Activated CD4-positive, alpha-beta T cell treated with anti-CD3 and anti-CD28 coated beads, Interleukin-2, Interleukin-6, amounts not matched to agents 100 ng/mL and 50 ng/mL, durations not matched to agents 16 hours and 8 hours (primary cell): ENCODE measurements around the gene PEX11A.
A peak's percentile ranks its signal among the peaks of the same experiment; 100 is the strongest.

Source experiments
- DNase-seq: peaks from one replicate; pipeline ENCODE4 v3.0.0-alpha.2; 2020

The PEX11A gene

DNA sequence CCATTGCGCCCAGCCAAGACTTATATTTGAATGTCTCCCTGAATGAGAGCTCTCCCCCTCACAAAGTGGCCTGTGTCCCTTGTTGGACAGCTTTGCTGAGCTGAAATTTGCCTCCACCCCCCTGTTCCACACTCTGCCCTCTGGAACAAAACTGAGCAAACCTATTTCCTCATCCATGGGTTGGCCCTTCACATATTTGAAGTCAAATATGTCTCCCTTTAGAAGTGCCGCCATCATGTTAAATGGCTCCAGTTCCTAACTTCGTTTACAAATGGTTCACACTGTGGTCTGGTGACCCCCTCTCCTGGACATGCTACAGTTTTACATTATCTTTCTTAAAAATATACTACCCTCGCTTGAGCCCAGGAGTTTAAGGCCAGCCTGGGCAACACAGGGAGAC is 16.0 kb downstream of the PEX11A start:
- DNase-seq: no peak

- DNase-seq: peak; percentile 34
Measured at GRCh38 chr15:89673165-89673512, 17.4 kb downstream of the PEX11A start.

- no peak for DNase-seq
Measured at GRCh38 chr15:89672221-89673164, 18.1 kb downstream of the PEX11A start.

DNA sequence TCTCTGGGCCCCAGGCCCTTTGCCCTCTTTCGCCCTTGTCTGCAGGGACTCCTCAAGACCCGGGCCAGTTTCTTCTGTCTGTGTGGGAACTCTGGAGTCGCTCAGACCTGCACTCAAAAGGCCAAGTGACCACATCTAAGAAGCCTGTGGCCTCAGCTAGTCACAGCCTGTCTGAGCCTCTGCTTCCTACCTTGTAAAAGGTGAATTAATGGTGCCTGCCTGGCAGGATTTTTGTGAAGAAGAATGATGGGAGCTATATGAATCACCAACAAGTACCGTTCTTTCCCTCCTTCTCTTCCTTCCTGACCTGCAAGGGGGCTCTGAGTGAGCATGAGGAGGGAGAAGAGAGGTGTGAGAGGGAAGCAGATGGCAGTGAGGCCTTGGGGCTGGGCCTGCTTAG is 18.9 kb downstream of the PEX11A start:
- no peak for DNase-seq

DNA sequence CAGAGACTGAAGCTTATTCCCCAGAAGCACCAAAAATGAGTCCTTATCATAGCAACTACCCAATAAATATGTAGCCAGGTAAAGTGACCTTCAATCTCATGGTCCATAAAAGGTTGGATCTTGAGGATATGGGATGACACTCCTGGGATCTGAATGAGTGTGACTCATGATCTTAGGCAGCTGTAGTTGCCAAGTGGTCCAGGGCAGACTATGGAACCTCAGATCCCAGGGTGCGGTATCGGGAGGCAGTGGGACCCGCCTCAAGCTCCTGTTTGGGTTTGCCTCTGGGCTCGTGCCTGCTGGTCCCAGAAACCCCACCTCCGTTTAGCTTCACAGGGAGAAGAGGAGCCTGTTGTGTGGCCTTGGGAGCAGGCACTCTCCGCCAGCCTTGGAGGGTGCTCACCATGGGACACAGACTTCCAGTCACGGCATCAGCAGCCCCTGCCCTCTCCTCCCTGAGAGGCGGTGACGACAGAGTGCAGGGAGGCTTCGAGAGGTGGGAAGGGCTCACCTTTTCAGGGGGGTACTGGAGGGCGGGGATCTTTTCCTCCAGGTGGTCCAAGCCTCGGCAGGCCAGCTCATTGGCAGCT is 19.5 kb downstream of the PEX11A start:
- no peak for DNase-seq

- no peak for DNase-seq
Measured at GRCh38 chr15:89669941-89670340, 20.6 kb downstream of the PEX11A start.

GRCh38 chr15:89669309-89669865 is 21.2 kb downstream of the PEX11A start:
- DNase-seq: no peak

GRCh38 chr15:89668171-89668570 is 22.4 kb downstream of the PEX11A start:
- DNase-seq: no peak

DNA sequence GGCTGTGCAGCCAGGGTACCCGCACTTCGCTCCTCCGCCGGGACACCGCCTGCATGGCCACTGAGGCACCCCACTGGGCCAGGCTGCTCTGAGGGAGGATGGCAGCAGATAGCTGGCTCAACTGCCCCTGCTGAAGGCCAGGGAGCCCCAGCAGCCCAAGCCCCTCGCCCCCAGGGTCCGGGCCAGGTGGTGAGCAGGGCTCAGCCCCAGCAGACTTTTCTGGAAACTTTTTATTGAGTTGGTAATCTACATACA is 22.9 kb downstream of the PEX11A start:
- no peak for DNase-seq

DNA sequence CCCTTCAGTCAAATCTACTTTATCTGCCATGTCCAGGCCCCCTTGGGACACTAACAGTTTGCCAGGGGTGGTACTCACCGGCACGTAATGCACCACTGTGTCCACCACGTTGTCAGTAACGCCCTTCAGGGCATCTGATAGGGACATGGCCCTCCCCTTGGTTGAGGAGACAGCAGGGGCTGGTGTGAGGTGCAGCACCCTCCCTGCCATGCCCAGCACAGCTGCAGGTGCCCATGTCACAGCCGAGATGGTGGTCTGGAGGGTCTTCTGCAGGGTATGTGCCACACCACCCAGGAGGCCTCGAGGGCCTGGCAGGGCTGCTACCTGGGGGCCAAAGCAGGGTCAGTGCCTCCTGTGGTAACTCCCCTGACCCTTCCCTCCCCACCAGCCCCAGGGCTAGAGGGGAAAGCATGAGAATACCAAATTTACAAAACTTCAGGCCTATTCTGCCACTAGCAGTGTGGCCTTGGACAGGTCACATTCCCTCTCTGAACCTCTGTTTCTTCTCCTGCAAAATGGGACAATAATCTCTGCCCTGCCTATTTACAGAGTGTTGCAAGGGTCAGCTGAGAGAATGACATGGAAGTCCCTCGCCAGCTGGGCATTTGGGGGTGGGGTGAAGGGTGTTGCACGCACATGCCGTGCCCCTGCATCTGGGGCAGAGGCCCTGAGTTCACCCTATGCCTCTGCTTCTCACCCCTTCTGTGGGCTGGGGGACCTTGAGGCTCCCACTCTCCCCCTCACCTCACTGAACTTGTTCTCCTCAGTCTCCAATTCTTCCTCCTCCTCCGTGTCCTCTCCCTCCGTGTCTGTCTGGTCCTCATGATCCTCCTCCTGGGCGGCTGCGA is 23.5 kb downstream of the PEX11A start:
- no peak for DNase-seq

DNA sequence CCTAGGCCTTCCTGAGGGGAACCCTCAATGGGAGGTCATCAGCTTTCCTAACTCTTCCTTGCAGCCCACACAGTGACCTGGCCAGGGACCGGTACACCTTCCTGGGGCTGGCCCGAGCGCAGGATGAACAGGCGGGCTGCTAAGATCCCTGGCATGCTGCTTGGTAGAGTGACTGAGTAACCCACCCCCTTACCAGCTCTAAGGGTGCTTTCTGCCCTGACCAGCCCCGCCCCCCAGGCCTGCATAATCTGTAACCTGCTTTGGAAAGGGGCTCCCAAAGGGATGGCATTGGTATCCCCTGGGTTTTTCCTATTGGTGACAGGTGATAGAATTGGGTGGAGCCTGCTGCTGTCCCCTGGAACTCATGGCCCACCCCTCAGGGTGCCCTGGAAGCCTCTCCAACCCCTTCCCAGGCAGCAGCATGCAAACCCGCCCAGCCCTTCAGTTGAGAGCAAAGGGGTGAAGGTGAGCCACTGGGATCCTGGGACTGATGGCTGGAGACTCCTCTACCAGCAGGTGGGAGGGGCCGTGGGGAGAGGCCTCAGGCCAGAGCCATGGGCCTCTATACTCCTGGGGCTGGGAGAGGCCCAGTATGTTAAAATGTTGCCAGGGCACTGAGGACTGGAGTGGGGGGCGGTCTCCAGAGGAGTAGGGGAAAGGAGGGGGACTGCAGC is 24.2 kb downstream of the PEX11A start:
- DNase-seq: no peak

DNA sequence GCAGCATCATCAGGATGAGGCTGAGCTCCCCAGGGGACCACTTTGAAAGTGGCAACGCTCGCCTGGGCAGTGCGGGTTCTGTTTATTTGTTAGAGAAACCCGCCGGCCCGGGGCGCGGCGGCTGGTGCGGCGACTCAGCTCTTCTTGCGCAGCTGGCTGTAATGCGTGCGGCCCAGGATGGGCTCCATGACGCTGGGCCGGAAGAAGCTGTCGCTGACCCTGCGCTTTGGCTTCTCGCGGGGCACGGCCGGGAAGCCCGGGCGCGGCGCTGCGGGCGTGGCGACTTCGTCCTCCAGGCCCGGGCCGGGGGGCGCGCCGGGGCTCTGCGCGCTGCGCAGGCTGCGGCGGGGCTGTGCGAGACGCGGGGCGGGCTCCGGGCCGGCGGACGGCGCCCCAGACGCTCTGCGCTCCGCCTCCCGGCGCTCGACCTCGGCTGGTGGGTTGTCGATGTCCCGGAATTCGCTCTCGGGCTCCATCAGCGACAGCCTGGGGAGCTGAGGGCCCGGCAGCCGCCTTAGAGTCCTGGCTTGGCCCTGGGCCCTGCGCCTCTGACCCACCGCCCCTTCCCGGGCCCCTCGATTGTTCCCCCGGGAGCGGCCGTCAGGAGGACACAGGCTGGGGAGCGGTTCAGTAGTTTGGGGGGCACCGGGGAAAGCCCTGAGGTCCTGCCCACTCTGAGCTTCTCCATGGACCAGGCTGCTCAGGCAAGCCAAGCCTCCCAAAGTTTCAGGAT is 24.9 kb downstream of the PEX11A start:
- peak; percentile 31 for DNase-seq

GRCh38 chr15:89664441-89665350 is 25.9 kb downstream of the PEX11A start:
- DNase-seq: no peak

- DNase-seq: no peak
Measured at GRCh38 chr15:89662893-89663626, 27.5 kb downstream of the PEX11A start.

DNA sequence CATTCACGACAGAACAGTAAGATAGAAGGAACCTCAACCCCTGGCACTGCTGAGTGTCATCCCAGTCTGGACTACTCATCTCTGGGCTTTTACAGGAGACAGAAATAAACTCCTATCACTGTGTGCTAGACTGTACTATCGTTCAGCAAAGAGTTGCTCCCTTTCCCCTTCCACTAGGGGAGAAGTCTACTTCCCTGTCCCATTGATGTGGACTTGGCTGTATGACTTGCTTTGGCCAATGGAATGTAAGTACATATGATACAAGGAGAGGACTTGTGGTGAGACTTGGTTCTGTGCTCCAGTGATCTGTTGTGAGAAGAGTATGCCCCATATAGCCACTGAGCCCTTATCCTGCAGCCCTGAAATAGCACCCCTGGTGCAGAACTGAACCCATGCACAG is 30.0 kb downstream of the PEX11A start:
- no peak for DNase-seq

- no peak for DNase-seq
Measured at GRCh38 chr15:89659295-89659694, 31.3 kb downstream of the PEX11A start.

DNA sequence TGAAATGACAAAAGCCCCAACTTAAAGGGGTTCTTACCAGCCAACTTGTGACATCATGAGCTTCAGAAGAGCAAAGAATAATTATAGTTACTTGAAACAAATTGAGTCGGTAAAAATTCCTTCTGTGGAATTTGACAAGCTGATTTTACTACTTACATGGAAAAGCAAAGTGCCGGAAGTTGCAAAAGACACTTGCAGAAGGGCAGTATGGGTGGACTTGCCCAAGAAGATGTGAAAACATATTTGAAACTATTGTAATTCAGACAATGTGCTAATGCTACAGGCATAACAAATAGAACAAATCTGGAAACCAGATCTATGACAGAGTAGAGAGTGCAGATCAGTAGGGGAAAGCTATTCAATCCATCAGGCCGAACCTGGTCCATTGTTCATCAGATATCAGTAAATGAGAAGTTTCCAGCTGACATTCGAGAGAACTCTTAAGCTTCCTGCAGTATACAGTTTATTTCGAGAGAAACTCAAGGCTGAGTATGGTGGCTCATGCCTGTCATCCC is 32.8 kb downstream of the PEX11A start:
- no peak for DNase-seq

DNA sequence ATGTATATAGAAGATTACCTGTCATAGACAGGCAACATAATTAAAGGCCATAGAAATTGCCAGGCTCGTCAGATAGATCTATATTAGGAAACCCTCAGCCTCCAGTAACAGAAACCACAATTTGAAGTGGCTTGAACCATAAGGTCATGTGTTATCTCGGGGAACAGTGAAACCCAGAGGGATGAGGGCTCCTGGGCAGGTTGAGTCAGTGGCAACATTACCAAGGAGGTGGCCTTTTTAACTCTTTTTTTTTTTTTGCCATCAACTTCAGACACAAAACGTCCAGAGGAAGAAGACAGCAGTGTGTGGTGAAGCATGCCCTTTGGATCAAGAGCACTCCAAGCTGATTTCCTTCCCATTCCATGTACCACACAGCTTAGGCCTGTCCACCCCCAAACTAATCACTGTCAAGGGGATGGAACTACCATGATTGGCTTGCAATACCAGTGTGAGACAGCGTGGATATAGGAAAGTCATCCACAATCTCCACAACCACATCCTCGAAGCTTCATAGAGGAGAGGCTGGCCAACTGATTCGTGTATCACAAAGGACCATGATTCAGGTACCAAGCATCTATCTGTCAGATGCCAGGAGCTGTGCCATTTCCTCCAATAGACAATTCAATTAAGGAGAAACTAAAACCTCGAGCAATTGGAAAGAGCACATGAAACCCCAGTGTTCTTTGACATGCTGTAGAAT is 34.3 kb downstream of the PEX11A start:
- DNase-seq: no peak
